ENCODE measurements around the gene MYH16. TPM values are rescaled to one million over a fixed set of nuclear protein-coding genes. Genes with fewer than 3 reads are reported as not detected.
"Not testable (repeated sequence)": the region's sequence is repeated elsewhere in the genome, so short reads cannot be mapped to it uniquely, and the experiment has no call there.

Gene MYH16
- total and polyA plus RNA-seq, 10 donors = not detected

DNA sequence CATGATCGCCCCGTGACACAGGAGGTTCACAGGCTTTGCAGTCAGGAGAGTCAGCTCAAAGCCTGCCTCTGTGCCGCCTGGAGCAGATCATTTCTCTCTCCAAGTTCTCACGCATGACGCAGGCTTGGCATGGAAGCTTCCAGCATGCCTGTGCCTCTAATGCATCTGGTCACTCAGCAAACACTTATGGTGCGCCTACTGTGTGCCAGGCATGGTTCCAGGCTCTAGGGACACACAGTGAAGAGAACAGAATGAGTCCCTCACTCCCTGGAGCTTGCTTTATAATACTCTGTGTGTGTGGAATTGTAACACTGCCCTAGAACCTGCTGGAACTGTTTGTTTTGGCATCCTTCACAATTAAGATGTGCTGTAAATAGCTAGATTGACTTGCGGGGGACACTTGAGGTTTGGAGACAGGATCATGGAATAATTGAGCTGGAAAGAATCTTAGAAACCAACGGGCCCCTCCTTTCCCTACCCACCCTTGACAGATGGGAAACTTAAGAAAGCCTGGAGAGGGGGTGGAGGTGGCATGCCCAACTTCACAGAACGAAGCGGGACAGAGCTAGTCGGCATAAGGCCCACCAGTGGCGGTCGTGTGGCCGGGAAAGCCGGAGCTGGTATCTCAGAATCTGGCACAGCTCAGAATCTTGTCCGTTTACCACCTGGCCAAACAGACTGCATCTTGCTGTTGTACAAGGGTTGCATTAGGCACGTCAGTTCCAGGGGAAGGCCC is 4.6 kb upstream of the MYH16 start:
- no peak overlapping the region for H3K4me3 ChIP-seq
- DNase-seq = no peak

DNA sequence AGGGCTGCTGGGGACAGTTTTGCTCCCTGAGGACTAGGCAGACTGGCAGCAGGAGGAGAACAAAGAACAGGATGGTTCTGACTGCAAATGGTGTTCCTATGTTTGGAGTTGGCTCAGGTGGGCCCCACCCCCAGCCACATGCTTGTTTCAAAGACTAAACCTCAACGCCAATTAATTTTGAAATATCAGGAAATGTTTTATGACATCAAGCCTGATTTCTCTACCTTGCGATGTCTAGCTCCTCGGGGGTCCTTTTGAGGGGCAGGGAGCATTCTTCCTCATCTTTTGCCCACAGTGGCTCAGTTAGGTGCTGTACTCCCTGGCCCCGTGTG is 4.1 kb upstream of the MYH16 start:
- Histone ChIP-seq H3K36me3 (no peaks in the 10 kb centered on the region), H3K9me3 (no peaks in the 10 kb centered on the region), H3K27ac (no peak overlapping the region), H3K4me3 (no peak overlapping the region), H3K4me1 (no peaks in the 10 kb centered on the region), H3K27me3 (replicated peaks in 1 of 7) (no peaks in the 10 kb centered on the region)
- TF ChIP-seq POLR2AphosphoS5 (IDR thresholded peaks at IDR 0.05) = no peak
- no peak for TF ChIP-seq POLR2A (IDR thresholded peaks at IDR 0.05)
- TF ChIP-seq, protein P1, sequence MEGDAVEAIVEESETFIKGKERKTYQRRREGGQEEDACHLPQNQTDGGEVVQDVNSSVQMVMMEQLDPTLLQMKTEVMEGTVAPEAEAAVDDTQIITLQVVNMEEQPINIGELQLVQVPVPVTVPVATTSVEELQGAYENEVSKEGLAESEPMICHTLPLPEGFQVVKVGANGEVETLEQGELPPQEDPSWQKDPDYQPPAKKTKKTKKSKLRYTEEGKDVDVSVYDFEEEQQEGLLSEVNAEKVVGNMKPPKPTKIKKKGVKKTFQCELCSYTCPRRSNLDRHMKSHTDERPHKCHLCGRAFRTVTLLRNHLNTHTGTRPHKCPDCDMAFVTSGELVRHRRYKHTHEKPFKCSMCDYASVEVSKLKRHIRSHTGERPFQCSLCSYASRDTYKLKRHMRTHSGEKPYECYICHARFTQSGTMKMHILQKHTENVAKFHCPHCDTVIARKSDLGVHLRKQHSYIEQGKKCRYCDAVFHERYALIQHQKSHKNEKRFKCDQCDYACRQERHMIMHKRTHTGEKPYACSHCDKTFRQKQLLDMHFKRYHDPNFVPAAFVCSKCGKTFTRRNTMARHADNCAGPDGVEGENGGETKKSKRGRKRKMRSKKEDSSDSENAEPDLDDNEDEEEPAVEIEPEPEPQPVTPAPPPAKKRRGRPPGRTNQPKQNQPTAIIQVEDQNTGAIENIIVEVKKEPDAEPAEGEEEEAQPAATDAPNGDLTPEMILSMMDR (IDR thresholded peaks at IDR 0.05 in 8 of 11, conservative IDR thresholded peaks at IDR 0.05 in 3 of 11) = no peak
- intact Hi-C loops (cut with DNase I; ENCODE audit: low total_unique reads) = no loop called here
- DNase-seq = no peak
- WGBS, 5 donors = 60 to 76% (median 68%) methylated on average over 4 of the region's 4 CpGs

More for the DNA sequence above, 4.6 kb upstream of the MYH16 start:
- Histone ChIP-seq H3K9me3 (no peaks in the 10 kb centered on the region), H3K36me3 (no peaks in the 10 kb centered on the region), H3K27me3 (replicated peaks in 1 of 7) (no peaks in the 10 kb centered on the region), H3K27ac (no peak overlapping the region), H3K4me1 (no peaks in the 10 kb centered on the region)
- TF ChIP-seq, protein P1 (IDR thresholded peaks at IDR 0.05 in 8 of 11, conservative IDR thresholded peaks at IDR 0.05 in 3 of 11) = no peak
- no peak for TF ChIP-seq POLR2A (IDR thresholded peaks at IDR 0.05)
- TF ChIP-seq POLR2AphosphoS5 (IDR thresholded peaks at IDR 0.05) = no peak
- 83 to 90% (median 87%) methylated on average over 17 of the region's 17 CpGs for WGBS, 5 donors
- intact Hi-C loops (cut with DNase I; ENCODE audit: low total_unique reads) = no loop called here

DNA sequence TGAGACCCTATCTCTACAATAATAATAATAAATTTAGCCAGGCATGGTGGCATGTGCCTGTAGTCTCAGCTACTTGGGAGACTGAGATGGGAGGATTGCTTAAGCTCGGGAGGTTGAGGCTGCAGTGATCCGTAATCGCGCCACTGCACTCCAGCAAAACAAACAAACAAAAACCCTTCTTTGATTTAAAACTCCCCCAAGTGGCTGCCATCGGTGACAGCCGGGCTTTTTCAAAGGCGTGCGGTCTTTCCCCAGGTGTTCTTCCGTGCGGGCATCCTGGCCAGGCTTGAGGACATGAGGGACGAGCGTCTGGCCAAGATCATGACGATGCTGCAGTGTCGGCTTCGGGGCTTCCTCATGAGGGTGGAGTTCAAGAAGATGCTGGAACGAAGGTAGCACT is 1.9 kb upstream of the MYH16 start:
- Histone ChIP-seq H3K27me3 (replicated peaks in 1 of 7) (no peaks in the 10 kb centered on the region), H3K9me3 (no peaks in the 10 kb centered on the region), H3K27ac (no peak overlapping the region), H3K4me3 (no peak overlapping the region), H3K4me1 (no peaks in the 10 kb centered on the region), H3K36me3 (no peaks in the 10 kb centered on the region)
- intact Hi-C loops (cut with DNase I; ENCODE audit: low total_unique reads) = no loop called here
- no peak for TF ChIP-seq POLR2AphosphoS5 (IDR thresholded peaks at IDR 0.05)
- no peak for DNase-seq
- WGBS, 5 donors = 78 to 85% (median 80%) methylated on average over 16 of the region's 16 CpGs

DNA sequence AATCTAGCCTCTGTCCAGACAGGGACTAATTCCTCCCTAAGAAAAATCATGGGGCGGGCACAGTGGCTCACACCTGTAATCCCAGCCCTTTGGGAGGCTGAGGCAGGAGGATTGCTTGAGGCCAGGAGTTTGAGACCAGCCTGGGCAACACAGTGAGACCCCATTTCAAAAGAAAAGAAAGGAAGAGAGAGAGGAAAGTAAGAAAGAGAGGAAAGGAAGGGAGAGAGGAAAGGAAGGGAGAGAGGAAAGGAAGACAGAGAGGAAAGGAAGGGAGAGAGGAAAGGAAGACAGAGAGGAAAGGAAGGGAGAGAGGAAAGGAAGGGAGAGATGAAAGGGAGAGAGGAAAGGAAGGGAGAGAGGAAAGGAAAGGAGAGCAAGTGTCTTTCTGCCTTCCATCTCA is 922 bp downstream of the MYH16 start:
- H3K27me3 ChIP-seq (replicated peaks in 1 of 7); H3K4me1 ChIP-seq; DNase-seq; H3K4me3 ChIP-seq; H3K9me3 ChIP-seq; H3K27ac ChIP-seq; H3K36me3 ChIP-seq; intact Hi-C loops (cut with DNase I; ENCODE audit: low total_unique reads): not testable (repeated sequence)
- WGBS, 5 donors = 89 to 100% (median 96%) methylated on average over 1 of the region's 1 CpG

DNA sequence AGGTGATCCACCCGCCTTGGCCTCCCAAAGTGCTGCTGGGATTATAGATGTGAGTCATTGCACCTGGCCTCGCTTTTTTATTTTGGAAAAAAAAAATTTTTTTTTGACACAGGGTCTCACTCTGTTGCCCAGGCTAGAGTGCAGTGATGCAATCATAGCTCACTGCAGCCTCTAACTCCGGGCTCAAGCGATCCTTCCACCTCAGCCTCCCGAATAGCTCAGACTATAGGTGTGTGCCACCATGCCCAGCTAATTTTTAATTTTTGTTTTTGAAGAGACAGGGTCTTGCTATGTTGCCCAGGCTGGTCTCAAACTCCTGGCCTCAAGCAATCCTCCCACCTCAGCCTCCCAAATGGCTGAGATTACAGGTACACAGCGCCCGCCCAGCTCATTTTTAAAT is 2.3 kb downstream of the MYH16 start:
- H3K4me3 ChIP-seq; H3K36me3 ChIP-seq; intact Hi-C loops (cut with DNase I; ENCODE audit: low total_unique reads); H3K27ac ChIP-seq; H3K27me3 ChIP-seq (replicated peaks in 1 of 7); H3K9me3 ChIP-seq; H3K4me1 ChIP-seq; DNase-seq: not testable (repeated sequence)
- 90 to 97% (median 96%) methylated on average over 7 of the region's 7 CpGs for WGBS, 5 donors

DNA sequence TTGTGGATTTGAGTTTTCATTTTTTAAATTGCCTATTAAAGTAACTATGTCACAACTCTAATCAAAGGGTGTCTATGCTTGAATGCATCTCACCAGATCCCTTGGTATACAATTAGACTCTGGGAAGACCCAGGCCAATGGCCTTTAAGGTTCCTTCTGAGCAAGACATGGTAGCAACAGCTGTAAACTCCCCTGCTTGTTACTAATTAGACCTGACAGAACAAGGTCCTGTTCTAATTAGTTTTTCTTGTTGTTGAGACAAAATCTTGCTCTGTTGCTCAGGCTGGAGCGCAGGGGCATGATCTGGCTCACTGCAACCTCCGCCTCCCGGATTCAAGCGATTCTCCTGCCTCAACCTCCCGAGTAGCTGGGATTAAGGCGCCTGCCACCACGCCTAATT is 2.9 kb downstream of the MYH16 start:
- intact Hi-C loops (cut with DNase I; ENCODE audit: low total_unique reads) = no loop called here
- H3K36me3 ChIP-seq = no peaks in the 10 kb centered on the region
- 90 to 96% (median 92%) methylated on average over 7 of the region's 7 CpGs for WGBS, 5 donors

More for the DNA sequence above, 2.9 kb downstream of the MYH16 start:
- no peak for DNase-seq
- no peaks in the 10 kb centered on the region for H3K4me1 ChIP-seq
- H3K9me3 ChIP-seq = no peaks in the 10 kb centered on the region
- no peaks in the 10 kb centered on the region for H3K27me3 ChIP-seq (replicated peaks in 1 of 7)
- TF ChIP-seq POLR2A (IDR thresholded peaks at IDR 0.05) (no peak), POLR2AphosphoS5 (IDR thresholded peaks at IDR 0.05) (no peak)
- TF ChIP-seq, protein P1 (IDR thresholded peaks at IDR 0.05 in 8 of 11, conservative IDR thresholded peaks at IDR 0.05 in 3 of 11) = no peak
- H3K4me3 ChIP-seq = no peak overlapping the region
- no peak overlapping the region for H3K27ac ChIP-seq
